Glutamatergic neuron (in vitro differentiated cells): ENCODE results near the gene CELF1. TPM values are rescaled to one million over a fixed set of nuclear protein-coding genes. Genes with fewer than 3 reads are reported as not detected.

ENCODE experiments used
- DNase-seq: peaks from one replicate; pipeline ENCODE4 v3.0.0; 2022
- H3K27ac Mint-ChIP-seq: one replicate; pipeline ENCODE4 v1.8.0; 2020; ENCODE audit warnings: mild to moderate bottlenecking, mixed read lengths, inconsistent platforms; ENCODE audit not compliant: unreplicated experiment
- H3K27me3 Mint-ChIP-seq: one replicate; pipeline ENCODE4 v1.8.0; 2020; ENCODE audit warnings: mild to moderate bottlenecking, moderate library complexity, mixed read lengths, inconsistent platforms; ENCODE audit not compliant: unreplicated experiment
- H3K36me3 Mint-ChIP-seq: one replicate; pipeline ENCODE4 v1.8.0; 2020; ENCODE audit warnings: mild to moderate bottlenecking, mixed read lengths, inconsistent platforms; ENCODE audit not compliant: unreplicated experiment
- H3K4me1 Mint-ChIP-seq: one replicate; pipeline ENCODE4 v1.8.0; 2020; ENCODE audit warnings: mild to moderate bottlenecking, low read depth, mixed read lengths, inconsistent platforms; ENCODE audit not compliant: unreplicated experiment
- H3K4me3 Mint-ChIP-seq: one replicate; pipeline ENCODE4 v1.8.0; 2020; ENCODE audit warnings: mild to moderate bottlenecking, mixed read lengths, inconsistent platforms; ENCODE audit not compliant: unreplicated experiment
- H3K9me3 Mint-ChIP-seq: one replicate; pipeline ENCODE4 v1.8.0; 2020; ENCODE audit warnings: mild to moderate bottlenecking, moderate library complexity, mixed read lengths, inconsistent platforms; ENCODE audit not compliant: unreplicated experiment
- total RNA-seq: library from RNA; stranded (reverse); fragmentation: NEBNext Ultra II Directional; extraction: Animal tissue kit (Norgen Biotek cat#: 25700); gene quantifications from one replicate; pipeline ENCODE4 v1.2.1, GENCODE V29; 2021; ENCODE audit not compliant: unreplicated experiment
- TF ChIP-seq, protein P1 (sequence below): fragments of 200-600 bp; sonication (generic); IDR thresholded peaks from one replicate; pipeline ENCODE4 v1.5.0; 2021; ENCODE audit not compliant: partially characterized antibody, unreplicated experiment

The CELF1 gene
- total RNA-seq, 1 donor from 2014 or later: 261 TPM

GRCh38 chr11:47516155-47516554 lies 36.8 kb downstream of the CELF1 start:
- H3K4me3 Mint-ChIP-seq: no peak overlapping the region
- no peak for DNase-seq
- peaks cover 3% of the 10 kb centered on the region for H3K9me3 Mint-ChIP-seq
- peaks cover 46% of the 10 kb centered on the region for H3K4me1 Mint-ChIP-seq
- H3K27me3 Mint-ChIP-seq: peaks cover 7% of the 10 kb centered on the region
- TF ChIP-seq, protein P1, sequence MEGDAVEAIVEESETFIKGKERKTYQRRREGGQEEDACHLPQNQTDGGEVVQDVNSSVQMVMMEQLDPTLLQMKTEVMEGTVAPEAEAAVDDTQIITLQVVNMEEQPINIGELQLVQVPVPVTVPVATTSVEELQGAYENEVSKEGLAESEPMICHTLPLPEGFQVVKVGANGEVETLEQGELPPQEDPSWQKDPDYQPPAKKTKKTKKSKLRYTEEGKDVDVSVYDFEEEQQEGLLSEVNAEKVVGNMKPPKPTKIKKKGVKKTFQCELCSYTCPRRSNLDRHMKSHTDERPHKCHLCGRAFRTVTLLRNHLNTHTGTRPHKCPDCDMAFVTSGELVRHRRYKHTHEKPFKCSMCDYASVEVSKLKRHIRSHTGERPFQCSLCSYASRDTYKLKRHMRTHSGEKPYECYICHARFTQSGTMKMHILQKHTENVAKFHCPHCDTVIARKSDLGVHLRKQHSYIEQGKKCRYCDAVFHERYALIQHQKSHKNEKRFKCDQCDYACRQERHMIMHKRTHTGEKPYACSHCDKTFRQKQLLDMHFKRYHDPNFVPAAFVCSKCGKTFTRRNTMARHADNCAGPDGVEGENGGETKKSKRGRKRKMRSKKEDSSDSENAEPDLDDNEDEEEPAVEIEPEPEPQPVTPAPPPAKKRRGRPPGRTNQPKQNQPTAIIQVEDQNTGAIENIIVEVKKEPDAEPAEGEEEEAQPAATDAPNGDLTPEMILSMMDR: no peak
- peak overlapping the region; percentile 64 for H3K27ac Mint-ChIP-seq
- no peaks in the 10 kb centered on the region for H3K36me3 Mint-ChIP-seq

DNA sequence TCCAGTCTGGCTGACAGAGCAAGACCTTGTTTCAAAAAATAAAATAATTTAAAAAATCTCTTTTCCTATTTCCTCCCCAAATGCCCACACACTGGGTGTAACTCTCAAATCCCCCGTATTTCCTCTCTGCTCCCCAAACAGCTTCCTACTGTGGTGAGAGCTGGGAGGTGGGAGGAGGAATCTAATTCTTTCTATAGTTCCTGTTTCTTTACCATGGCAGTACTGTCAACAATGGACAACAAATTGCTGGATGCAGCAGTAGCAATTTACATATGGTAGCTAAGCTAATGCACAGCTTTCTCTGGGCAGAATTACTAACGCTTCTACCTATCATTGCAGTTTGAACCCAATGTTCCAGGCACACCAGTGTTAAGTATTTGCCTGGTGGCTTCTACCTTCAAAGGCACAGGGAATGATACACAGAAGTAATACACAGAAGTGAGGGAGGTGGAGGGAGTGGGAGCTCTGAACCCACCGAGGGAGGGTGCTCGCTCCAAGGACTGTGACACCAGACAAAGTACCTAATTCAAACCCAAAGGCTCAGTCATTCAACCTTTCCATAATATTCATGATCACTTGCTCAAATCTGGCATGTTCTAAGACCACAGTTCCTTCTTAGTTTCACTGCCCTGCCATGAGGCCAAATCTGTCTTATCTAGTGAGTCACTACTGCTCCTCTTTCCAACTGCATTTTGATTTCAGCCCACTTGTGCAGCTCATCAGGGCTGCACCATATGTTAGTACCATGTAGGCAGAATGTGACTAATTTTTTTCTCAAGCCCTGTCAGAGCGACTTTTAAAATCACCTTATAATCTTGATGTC lies 37.9 kb downstream of the CELF1 start:
- TF ChIP-seq, protein P1: no peak
- Mint-ChIP-seq H3K4me3 (peak overlapping the region; percentile 35), H3K36me3 (no peaks in the 10 kb centered on the region), H3K9me3 (peaks cover 3% of the 10 kb centered on the region), H3K27ac (peak overlapping the region; percentile 85), H3K27me3 (peaks cover 7% of the 10 kb centered on the region), H3K4me1 (peaks cover 45% of the 10 kb centered on the region)
- DNase-seq: no peak

DNA sequence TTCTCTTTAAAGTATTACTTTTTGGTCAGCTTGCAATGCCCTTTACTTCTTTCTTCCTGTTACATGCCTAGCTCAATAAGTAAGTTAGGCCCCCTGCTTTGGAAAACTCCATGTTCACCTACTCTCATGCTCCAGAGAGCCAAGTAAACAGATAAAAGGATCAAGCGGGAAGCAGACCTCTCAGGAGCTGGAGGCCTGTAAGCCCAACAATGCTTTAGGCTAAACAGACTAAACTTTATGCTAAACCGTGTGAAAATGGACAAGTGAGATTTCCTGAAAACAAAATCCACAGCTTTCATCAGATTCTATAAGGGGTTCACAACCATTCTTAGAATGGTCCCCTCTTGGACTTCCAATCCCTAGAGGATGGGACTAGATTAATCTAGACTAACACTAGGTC lies 40.2 kb downstream of the CELF1 start:
- DNase-seq: no peak
- TF ChIP-seq, protein P1: no peak
- Mint-ChIP-seq H3K36me3 (no peaks in the 10 kb centered on the region), H3K9me3 (no peaks in the 10 kb centered on the region), H3K4me3 (no peak overlapping the region), H3K27me3 (peaks cover 2% of the 10 kb centered on the region), H3K4me1 (peaks cover 44% of the 10 kb centered on the region), H3K27ac (no peak overlapping the region)

DNA sequence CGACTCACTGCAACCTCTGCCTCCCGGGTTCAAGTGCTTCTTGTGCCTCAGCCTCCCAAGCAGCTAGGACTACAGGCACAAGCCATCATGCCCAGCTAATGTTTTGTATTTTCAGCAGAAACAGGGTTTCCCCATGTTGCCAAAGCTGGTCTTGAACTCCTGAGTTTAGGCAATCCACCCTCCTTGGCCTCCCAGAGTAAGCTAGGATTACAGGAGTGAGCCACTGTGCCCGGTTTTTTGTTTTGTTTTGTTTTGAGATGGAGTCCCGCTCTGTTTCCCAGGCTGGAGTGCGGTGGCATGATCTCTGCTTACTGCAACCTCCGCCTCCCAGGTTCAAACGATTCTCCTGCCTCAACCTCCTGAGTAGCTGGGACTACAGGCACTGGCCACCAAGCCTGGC lies 41.0 kb downstream of the CELF1 start:
- Mint-ChIP-seq H3K9me3 (no peaks in the 10 kb centered on the region), H3K36me3 (no peaks in the 10 kb centered on the region), H3K27me3 (peaks cover 3% of the 10 kb centered on the region), H3K27ac (no peak overlapping the region), H3K4me3 (no peak overlapping the region), H3K4me1 (peaks cover 42% of the 10 kb centered on the region)
- TF ChIP-seq, protein P1: no peak
- no peak for DNase-seq

GRCh38 chr11:47510209-47510608 lies 42.7 kb downstream of the CELF1 start:
- TF ChIP-seq, protein P1: no peak
- Mint-ChIP-seq H3K27me3 (peaks cover 3% of the 10 kb centered on the region), H3K36me3 (no peaks in the 10 kb centered on the region), H3K4me1 (peaks cover 35% of the 10 kb centered on the region), H3K27ac (peak overlapping the region; percentile 52), H3K4me3 (no peak overlapping the region), H3K9me3 (no peaks in the 10 kb centered on the region)
- no peak for DNase-seq
